Measurements from ENCODE around the gene PHLDA2. TPM values are rescaled to one million over a fixed set of nuclear protein-coding genes. Genes with fewer than 3 reads are reported as not detected.

Gene PHLDA2
- total and polyA plus RNA-seq, 7 donors, result 0.49 to 7.3 (median 0.87) TPM

DNA sequence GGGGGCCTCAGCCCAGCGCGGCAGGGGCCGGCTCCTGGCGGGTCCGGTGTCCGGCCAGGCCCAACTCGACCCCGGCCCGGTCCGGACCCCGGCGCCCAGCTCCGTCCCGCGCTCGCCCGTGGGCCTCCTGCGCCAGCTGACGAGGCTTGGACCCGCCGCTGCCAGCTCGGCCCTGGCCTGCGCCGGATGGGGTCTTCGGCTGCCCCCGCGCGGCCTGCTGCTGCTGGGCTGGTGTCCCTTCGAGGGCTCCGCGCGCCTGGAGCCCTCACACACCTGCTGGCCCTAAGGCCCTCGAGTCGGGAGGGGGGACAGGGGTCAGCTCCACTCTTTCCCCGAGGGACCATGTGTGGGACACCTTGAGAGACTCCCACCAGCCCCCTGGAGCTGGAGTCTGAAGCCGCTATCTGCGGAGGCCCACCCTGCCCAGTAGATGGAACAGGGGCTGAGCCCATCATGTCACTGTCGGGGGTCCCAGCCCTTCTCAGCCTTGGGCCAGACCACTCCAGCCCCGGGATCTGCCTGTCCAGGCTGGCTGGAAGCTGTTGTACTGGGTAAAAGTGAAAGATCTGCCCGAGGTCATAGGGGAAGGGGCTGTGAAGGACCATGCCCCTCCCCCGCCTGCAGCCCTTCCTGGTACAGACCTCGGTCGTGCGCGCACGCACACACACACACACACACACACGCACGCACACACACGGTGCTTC lies 42.9 kb downstream of the PHLDA2 start:
- intact Hi-C loops (cut with DNase I), result loop anchor here (5.0 to 10.0 kb wide), 2 partner anchors 192 to 579 kb away; partner anchors contain the start of gene KCNQ1OT1 (in 1 of the 2)
- Histone ChIP-seq H3K4me3 (peak overlapping the region; percentile 88), H3K4me1 (peaks cover 16% of the 10 kb centered on the region), H3K27ac (peak overlapping the region; percentile 34), H3K9me3 (no peaks in the 10 kb centered on the region), H3K36me3 (ENCODE audit: insufficient read depth in 1 of 2, low read depth in 1 of 2) (no peaks in the 10 kb centered on the region), H3K27me3 (ENCODE audit: insufficient read depth in 3 of 3, low read length in 2 of 3) (no peaks in the 10 kb centered on the region)
- DNase-seq (peak; percentile 49 to 72), ATAC-seq (peak; percentile 3 to 25 (median 15))
- TF ChIP-seq, protein P1, sequence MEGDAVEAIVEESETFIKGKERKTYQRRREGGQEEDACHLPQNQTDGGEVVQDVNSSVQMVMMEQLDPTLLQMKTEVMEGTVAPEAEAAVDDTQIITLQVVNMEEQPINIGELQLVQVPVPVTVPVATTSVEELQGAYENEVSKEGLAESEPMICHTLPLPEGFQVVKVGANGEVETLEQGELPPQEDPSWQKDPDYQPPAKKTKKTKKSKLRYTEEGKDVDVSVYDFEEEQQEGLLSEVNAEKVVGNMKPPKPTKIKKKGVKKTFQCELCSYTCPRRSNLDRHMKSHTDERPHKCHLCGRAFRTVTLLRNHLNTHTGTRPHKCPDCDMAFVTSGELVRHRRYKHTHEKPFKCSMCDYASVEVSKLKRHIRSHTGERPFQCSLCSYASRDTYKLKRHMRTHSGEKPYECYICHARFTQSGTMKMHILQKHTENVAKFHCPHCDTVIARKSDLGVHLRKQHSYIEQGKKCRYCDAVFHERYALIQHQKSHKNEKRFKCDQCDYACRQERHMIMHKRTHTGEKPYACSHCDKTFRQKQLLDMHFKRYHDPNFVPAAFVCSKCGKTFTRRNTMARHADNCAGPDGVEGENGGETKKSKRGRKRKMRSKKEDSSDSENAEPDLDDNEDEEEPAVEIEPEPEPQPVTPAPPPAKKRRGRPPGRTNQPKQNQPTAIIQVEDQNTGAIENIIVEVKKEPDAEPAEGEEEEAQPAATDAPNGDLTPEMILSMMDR (IDR thresholded peaks at IDR 0.05), result no peak
- WGBS, 3 donors, result 11 to 19% (median 16%) methylated on average over 35 to 49 of the region's 49 CpGs

DNA sequence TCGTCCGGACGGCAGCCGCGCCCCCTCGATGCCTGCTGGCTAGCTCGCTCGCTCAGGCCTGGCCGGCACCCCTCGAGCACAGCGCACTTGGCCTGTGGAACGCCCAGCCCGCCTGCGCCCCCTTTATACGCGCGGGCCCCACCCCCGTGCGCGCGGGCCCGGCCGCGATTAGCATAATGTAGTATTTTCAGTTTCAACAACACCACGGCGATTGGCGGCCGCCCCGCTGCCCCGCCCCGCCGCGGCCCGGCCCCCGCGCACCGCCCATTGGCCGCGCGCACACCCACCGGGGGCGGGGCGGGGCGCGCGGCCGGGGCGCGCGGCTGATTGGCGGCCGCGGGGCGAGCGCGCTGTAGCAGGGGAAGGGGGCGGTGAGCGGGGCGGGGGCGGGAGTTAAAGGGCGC lies 43.5 kb downstream of the PHLDA2 start, which contains the start of gene CDKN1C:
Gene CDKN1C (minus strand): TSS at position 98 of the 404 bp plus-strand sequence. CDS start 319 bp downstream, outside the sequence.
- Histone ChIP-seq H3K4me3 (peak within 1 kb of the TSS; percentile 88), H3K27ac (peak within 1 kb of the TSS; percentile 81), H3K9me3 (no peaks in the 10 kb centered on the region), H3K27me3 (ENCODE audit: insufficient read depth in 3 of 3, low read length in 2 of 3) (no peaks in the 10 kb centered on the region), H3K4me1 (peaks cover 16% of the 10 kb centered on the region), H3K36me3 (ENCODE audit: insufficient read depth in 1 of 2, low read depth in 1 of 2) (no peaks in the 10 kb centered on the region)
- TF ChIP-seq, protein P1 (IDR thresholded peaks at IDR 0.05), result no peak
- intact Hi-C loops (cut with DNase I), result loop anchor here (5.0 to 10.0 kb wide), 2 partner anchors 191 to 578 kb away; partner anchors contain the start of gene KCNQ1OT1 (in 1 of the 2)
- 0% methylated on average over 31 to 61 of the region's 61 CpGs for WGBS, 3 donors
- ATAC-seq (peak; percentile 81 to 84 (median 82)), DNase-seq (peak; percentile 89 to 93)

DNA sequence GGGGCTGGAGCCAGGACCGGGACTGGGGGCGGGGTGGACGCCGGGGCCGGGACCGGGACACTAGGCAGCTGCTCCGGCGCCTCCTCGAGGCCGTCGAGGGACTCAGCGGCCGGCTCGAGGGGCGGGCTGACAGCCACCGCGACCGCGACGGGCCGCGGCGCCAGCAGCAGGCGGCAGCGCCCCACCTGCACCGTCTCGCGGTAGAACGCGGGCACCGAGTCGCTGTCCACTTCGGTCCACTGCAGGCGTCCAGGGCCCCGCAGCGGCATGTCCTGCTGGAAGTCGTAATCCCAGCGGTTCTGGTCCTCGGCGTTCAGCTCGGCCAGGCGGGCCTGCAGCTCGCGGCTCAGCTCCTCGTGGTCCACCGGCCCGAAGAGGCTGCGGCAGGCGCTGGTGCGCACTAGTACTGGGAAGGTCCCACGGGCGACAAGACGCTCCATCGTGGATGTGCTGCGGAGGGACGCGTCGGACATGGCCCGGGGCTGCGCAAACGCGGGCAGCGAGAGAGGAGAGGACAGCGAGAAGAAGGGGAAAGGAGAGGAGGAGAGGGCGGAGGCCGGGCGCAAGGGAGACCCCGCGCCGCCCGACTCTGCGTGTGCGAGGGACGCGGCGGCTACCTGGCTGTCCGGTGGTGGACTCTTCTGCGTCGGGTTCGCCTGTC lies 44.1 kb downstream of the PHLDA2 start:
- Histone ChIP-seq H3K9me3 (no peaks in the 10 kb centered on the region), H3K4me3 (peak overlapping the region; percentile 88), H3K4me1 (peaks cover 16% of the 10 kb centered on the region), H3K27me3 (ENCODE audit: insufficient read depth in 3 of 3, low read length in 2 of 3) (no peaks in the 10 kb centered on the region), H3K36me3 (ENCODE audit: insufficient read depth in 1 of 2, low read depth in 1 of 2) (no peaks in the 10 kb centered on the region), H3K27ac (peak overlapping the region; percentile 76)
- WGBS, 3 donors, result 0 to 1% (median 0%) methylated on average over 29 to 80 of the region's 80 CpGs
- peak; percentile 63 to 77 for DNase-seq
- ATAC-seq, result peak; percentile 8 to 50 (median 42)
- intact Hi-C loops (cut with DNase I), result loop anchor here (5.0 to 10.0 kb wide), 2 partner anchors 190 to 578 kb away; partner anchors contain the start of gene KCNQ1OT1 (in 1 of the 2)
- TF ChIP-seq, protein P1 (IDR thresholded peaks at IDR 0.05), result peak; percentile 26

DNA sequence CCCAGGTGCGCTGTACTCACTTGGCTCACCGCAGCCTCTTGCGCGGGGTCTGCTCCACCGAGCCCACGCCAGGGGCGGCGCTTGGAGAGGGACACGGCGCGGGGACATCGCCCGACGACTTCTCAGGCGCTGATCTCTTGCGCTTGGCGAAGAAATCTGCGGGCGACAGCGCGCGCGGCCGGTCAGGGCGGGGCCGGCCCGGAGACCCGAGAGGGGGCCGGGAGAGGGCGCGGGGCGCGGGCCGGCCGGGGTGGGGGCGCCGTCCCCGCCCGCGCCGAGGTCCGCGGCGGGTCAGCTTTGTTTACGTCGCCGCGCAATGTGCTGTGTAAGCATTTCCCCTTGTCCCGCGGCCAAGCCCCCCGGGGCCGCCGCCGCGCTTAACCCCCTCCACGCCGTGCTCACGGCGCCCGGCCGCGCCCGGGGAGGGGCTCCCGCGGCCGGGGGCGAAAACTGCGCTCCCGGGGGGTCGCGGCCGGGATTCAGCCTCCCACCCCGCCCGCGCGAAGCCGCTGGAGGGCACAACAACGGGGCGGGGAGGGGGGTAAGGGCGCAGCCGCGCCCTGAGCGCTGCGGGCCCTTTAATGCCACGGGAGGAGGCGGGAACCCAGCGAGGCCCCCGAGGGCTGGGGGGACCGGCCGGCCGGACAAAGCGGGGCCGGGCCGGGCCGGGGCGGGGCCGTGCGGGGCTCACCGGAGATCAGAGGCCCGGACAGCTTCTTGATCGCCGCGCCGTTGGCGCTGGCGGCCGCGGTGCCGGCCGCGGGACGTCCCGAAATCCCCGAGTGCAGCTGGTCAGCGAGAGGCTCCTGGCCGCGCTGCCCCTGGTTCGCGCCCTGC lies 45.0 kb downstream of the PHLDA2 start:
- intact Hi-C loops (cut with DNase I), result loop anchor here (1.0 to 10.0 kb wide), 3 partner anchors 102 to 189 kb away; partner anchors contain the start of gene KCNQ1OT1 (in 1 of the 2)
- Histone ChIP-seq H3K27ac (peak overlapping the region; percentile 81), H3K36me3 (ENCODE audit: insufficient read depth in 1 of 2, low read depth in 1 of 2) (no peaks in the 10 kb centered on the region), H3K4me1 (peaks cover 16% of the 10 kb centered on the region), H3K4me3 (peak overlapping the region; percentile 88), H3K9me3 (no peaks in the 10 kb centered on the region), H3K27me3 (ENCODE audit: insufficient read depth in 3 of 3, low read length in 2 of 3) (no peaks in the 10 kb centered on the region)
- peak in 3 of 4 donors; percentile 47 to 61 (median 48) for ATAC-seq
- peak; percentile 67 to 78 for DNase-seq
- TF ChIP-seq, protein P1 (IDR thresholded peaks at IDR 0.05), result no peak
- WGBS, 3 donors, result 0 to 1% (median 1%) methylated on average over 39 to 119 of the region's 119 CpGs
